GM21717 (cell line): Measurements from ENCODE around the gene KRTAP10-2.

Source experiments
- ATAC-seq: cut with Tn5 transposase; IDR thresholded peaks from one replicate; pipeline ENCODE4 v1.9.1; 2021; ENCODE audit warnings: mild to moderate bottlenecking, moderate library complexity; ENCODE audit not compliant: unreplicated experiment

The KRTAP10-2 gene

GRCh38 chr21:44515359-44516165 lies 35.7 kb downstream of the KRTAP10-2 start:
- ATAC-seq = no peak

- ATAC-seq = no peak
These were observed 36.5 kb downstream of the KRTAP10-2 start for GRCh38 chr21:44514746-44515358.

GRCh38 chr21:44514218-44514520 lies 37.1 kb downstream of the KRTAP10-2 start:
- no peak for ATAC-seq

- ATAC-seq = no peak
These were observed 37.7 kb downstream of the KRTAP10-2 start for GRCh38 chr21:44513389-44514217.

GRCh38 chr21:44512496-44513388 lies 38.6 kb downstream of the KRTAP10-2 start:
- no peak for ATAC-seq

GRCh38 chr21:44511938-44512275 lies 39.4 kb downstream of the KRTAP10-2 start:
- ATAC-seq = no peak

GRCh38 chr21:44511219-44511937 lies 39.9 kb downstream of the KRTAP10-2 start:
- ATAC-seq = no peak

GRCh38 chr21:44510508-44511218 lies 40.6 kb downstream of the KRTAP10-2 start:
- ATAC-seq = no peak

- ATAC-seq = no peak
These were observed 41.2 kb downstream of the KRTAP10-2 start for GRCh38 chr21:44510109-44510507.

- ATAC-seq = no peak
These were observed 41.8 kb downstream of the KRTAP10-2 start for GRCh38 chr21:44509539-44509938.

- ATAC-seq = no peak
These were observed 42.4 kb downstream of the KRTAP10-2 start for GRCh38 chr21:44508711-44509445.

GRCh38 chr21:44508426-44508710 lies 42.9 kb downstream of the KRTAP10-2 start:
- no peak for ATAC-seq

GRCh38 chr21:44507673-44508425 lies 43.5 kb downstream of the KRTAP10-2 start:
- ATAC-seq = no peak

GRCh38 chr21:44506279-44507255 lies 44.7 kb downstream of the KRTAP10-2 start:
- no peak for ATAC-seq

- ATAC-seq = no peak
These were observed 45.5 kb downstream of the KRTAP10-2 start for GRCh38 chr21:44505673-44506278.

- no peak for ATAC-seq
These were observed 47.4 kb downstream of the KRTAP10-2 start for GRCh38 chr21:44503901-44504399.
